Activated CD4-positive, alpha-beta T cell treated with anti-CD3 and anti-CD28 coated beads for 1 hour (primary cell): ENCODE data around the gene TMEM143.
A peak's percentile ranks its signal among the peaks of the same experiment; 100 is the strongest.
"Not testable (repeated sequence)": the region's sequence is repeated elsewhere in the genome, so short reads cannot be mapped to it uniquely, and the experiment has no call there.

Source experiments
- DNase-seq: peaks from one replicate; pipeline ENCODE4 v3.0.0-alpha.2; 2020

TMEM143 gene

GRCh38 chr19:48325265-48325910, 38.4 kb downstream of the TMEM143 start, which contains the start of gene EMP3:
EMP3 (plus strand) TSS chr19:48325552; CDS start chr19:48326845, 1,293 bp downstream.
- peak; percentile 78 for DNase-seq

DNA sequence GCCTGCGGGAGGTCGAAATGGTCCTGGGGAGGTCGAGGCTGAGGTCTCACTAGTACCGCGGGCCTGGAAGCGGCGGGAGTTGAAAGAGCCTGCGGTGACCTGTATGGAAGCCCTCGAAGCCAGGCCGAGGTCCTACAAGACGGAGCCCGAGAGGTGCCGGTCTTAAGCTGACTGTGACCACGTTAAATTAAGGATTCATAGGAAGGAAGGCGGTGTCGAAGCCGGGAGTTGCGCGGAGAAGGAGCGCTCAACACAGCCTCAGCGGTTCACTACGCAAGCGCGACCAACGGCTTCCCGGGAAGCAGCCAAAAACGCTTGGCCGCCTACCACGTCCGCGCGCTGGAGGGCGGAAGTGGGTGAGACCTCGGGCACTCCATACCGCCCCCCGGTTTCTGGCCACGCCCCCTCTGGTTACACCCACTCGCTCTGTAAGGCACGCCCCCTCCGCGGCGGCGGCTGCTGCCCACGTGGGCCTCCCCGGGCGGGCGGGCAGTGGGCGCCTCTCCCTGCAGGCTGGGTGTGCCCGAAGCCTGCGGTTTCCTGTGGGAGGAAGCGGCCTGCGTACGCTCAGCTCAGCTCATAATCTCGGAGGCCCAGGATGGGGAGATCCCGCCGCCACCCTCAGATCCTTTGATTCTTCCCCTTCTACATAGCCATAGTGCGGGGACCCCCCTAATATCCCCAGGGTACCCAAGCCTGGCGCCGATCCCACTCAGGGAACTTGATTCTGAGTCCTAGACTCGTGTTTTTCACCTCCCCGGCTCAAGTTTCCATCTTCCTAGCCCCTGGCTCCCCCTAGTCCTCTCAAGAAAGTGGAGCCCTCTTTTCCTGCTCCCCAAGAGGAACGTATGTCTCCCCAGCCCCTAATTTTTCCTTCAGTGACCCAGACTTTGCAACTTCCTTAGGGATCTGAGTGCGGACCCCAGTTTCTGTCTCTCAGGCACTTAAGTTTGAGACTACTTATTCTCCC, 41.8 kb downstream of the TMEM143 start:
- peak; percentile 99 for DNase-seq

- peak; percentile 93 for DNase-seq
These were observed 42.4 kb downstream of the TMEM143 start for GRCh38 chr19:48321372-48321621.

DNA sequence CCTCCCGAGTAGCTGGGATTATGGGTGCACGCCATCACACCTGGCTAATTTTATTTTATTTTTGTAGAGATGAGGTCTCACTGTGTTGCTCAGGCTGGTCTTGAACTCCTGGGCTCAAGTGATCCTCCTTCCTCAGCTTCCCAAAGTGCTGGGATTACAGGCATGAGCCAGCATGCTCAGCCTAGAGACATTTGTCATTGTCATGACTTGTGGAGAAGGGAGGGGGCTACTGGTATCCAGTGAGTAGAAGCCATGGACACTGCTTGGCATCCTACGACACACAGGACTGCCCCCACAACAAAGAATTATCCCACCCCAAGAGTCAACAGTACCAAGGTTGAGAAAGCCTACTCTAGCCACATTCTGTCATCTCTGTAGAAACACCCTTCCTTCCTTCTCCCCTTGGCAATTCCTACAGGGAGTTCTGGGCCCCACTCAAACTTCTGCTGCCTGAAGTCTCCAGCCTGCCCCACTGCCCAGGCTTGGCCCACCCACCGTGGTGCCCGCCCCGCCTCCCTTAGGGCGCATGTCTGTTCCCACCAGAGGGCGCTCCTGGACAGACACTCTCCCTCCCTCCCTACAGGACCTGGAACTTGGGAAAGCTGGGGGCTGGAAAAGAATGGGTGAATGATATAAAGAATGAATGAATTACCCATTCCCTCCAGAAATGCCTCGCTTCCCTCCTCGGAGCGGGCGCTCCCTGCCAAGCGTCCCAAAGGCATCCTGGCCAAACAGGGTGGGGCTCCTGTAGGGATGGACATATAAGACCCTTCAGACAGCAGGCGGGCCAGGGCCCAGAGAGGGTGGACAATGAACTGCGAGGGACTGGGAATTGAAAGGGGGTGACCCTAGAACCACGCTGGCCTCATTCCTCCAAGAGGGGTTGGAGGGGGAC, 43.8 kb downstream of the TMEM143 start:
- peak; percentile 65 for DNase-seq

DNA sequence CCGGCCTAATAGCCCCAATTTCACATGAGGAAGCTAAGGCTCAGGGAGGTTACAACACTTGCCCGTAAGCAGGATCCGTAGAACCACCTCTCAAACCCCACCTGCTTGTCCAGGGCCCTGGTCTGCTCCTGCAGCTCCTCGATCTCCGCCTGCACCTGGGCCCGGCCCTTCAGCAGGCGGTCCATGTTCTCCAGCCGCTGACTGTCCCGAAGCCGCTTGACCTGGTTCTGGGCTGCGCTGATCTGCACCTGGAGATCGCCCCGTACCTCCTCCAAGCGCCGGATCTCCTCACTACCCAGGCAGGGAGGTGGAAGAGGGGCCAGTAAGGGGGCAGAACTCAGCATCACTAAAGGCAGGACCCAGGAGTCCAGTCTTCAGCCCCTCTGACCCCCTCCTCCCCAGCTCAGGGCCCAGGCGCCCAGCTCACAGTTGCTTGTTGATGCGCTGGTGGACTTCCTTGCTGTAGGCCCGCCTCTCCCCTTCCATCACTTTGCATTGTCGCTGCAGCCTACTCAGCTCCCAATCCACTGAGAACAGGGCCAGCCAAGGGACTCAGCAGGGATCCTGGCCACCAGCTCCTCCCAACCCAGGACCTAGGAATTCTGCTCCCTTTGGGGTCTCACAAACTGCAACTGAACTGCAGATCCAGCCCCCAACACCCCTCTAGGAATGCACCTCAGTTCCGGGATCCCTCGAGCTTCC, 45.3 kb downstream of the TMEM143 start:
- no peak for DNase-seq

DNA sequence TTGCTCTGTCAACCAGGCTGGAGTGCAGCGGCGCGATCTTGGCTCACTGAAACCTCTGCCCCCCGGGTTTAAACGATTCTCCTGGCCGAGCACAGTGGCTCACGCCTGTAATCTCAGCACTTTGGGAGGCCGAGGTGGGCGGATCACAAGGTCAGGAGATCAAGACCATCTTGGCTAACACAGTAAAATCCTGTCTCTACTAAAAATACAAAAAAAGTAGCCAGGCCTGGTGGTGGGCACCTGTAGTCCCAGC, 46.1 kb downstream of the TMEM143 start:
- DNase-seq = not testable (repeated sequence)

DNA sequence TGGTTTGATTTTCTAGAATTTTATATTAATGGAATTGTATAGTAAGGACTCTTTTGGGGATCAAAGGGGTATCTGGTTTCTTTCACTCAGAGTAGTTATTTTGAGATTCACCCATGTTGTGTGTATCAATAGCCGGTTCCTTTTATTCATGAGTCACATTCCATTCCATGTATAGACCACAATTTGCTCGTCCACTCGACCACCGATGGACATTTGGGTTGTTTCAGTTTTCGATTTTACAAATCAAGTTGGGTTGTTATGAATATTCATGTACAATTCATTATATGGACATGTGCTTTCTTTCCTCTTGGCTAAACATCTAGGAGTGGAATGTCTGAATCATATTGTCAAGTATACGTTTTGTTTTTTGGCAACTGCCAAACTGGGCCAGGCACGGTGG, 48.0 kb downstream of the TMEM143 start:
- DNase-seq = no peak

DNA sequence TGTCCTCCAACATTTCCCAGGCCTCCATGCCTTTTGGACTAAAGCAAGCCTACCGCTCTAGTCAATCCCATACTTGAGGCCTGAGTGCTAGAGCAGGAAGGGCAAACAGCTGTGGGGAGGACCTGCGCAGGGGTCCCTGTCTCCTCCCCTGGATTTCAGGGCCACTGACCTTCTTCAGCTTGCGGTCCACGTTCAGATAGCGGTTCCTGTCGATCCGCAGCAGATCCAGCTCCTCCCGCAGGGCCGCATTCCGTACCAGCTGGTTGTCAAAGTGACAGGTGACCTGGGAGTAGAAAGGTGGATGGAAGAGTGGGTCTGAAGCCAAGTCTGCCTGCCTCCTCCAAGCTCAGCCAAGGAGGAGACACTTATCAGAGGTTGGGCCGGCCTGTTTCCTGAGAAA, 52.4 kb downstream of the TMEM143 start:
- DNase-seq = no peak

DNA sequence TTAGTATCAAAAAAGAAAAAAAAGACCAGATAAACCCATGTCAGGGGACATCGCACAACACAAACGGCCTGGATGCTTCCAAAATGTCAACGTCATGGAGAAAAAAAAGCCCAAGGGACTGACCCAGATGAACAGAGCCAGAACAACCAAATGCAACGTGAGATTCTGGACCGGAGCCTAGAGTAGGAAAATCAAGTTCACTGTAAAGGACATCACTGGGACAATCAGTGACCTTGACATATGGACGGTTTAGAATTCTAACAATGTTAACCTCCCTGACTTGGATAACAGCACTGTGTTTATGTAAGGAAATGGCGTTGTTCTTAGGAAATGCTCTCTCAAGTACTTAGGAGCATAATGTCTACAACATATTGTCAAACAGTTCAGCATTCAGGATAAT, 53.5 kb downstream of the TMEM143 start:
- no peak for DNase-seq

DNA sequence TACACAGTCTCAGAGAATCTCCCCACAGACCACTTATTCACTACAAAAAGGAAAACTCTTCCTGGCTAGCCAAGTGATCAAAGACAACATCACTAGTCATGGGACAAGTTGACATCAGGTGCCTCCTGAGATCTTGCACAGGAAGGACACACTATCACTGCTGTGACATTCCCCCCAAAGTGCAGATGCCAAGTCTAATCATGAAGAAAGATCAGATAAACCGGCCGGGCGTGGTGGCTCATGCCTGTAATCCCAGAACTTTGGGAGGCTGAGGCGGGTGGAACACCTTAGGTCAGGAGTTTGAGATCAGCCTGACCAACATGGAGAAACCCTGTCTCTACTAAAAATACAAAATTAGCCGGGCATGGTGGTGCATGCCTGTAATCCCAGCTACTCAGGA, 54.0 kb downstream of the TMEM143 start:
- DNase-seq = not testable (repeated sequence)

- DNase-seq = no peak
These were observed 54.8 kb downstream of the TMEM143 start for GRCh38 chr19:48308631-48309586.

DNA sequence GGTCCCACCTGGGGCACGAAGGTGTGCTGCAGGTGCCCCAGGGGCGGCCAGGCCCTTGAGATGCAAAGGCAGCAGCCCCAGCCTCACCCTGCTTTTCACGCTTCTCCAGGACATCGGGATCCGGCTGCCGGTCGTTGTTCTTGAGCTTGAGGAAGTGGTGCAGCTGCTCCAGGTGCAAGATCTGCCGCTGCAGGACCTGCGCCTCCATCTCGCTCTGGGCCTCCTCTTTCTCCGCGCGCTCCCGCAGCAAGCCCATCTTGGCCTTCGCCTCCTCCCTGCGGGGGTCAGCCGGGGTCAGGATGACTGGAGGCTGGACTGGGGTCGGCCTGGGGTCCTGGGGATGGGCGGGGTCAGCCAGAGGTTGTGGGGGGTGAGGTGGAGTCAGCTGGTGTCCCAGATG, 59.9 kb downstream of the TMEM143 start:
- no peak for DNase-seq

DNA sequence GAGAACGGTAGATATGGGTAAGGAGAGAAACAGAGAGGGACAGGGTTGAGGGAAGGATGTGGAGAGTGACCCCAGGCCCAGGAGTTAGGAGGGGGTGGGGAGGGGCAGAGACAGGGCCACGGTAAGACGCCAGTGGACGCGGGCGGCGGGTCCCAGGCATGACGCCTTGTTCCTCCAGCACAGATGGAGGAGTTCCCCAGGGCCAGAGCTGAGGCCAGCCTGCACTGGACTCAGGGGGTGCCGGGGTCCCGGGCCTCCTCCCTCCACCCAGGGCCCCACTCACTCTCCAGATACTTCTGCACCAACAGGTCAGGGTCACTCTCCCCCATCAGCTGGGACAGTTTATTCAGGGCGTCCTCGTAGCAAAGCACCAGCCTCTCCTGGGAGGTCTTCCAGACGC, 60.4 kb downstream of the TMEM143 start:
- DNase-seq = no peak

- no peak for DNase-seq
These were observed 61.2 kb downstream of the TMEM143 start for GRCh38 chr19:48302600-48302959.

DNA sequence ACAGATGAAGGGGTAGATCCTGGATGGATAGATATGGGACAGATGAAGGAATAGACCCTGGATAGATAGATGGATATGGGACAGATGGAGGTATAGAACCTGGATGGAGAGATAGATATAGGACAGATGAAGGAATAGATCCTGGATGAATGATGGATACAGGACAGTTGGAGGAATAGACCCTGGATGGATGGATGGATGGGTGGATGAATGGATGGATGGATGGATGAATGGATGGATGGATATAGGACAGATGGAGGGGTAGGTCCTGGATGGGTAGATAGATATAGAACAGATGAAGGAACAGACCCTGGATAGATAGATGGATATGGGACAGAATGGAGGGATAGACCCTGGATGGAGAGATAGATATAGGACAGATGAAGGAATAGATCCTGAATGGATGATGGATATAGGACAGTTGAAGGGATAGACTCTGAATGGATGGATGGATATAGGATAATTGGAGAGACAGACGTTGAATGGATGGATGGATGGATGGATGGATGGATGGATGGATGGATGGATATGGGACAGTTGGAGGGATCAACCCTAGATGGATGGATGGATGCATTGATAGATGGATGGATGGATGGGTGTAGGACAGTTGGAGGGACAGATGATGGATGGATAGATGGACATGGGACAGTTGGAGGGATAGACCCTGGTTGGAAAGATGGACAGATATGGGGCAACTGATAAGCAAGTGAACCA, 61.7 kb downstream of the TMEM143 start:
- DNase-seq = no peak

DNA sequence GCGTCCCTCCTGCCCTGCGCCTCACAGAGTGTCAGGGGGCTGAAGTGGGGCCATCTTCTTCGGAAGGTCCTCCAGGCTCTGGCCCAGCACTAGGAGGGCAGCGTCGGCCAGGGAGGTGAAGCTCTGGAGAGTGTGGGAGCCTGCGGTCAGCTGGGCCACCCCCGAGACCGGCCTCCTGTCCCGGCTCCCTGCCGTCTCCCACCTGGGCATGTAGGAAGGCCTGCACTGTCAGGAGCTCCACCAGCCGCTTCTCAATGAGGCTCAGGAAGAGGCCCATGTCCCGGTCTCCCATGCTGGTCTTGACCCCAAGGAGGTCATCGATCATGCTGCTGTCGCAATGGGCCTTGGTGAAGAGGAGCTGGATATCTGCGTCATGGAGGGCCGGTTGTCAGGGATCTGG, 65.8 kb downstream of the TMEM143 start:
- no peak for DNase-seq

GRCh38 chr19:48296963-48297734, 66.6 kb downstream of the TMEM143 start:
- no peak for DNase-seq

DNA sequence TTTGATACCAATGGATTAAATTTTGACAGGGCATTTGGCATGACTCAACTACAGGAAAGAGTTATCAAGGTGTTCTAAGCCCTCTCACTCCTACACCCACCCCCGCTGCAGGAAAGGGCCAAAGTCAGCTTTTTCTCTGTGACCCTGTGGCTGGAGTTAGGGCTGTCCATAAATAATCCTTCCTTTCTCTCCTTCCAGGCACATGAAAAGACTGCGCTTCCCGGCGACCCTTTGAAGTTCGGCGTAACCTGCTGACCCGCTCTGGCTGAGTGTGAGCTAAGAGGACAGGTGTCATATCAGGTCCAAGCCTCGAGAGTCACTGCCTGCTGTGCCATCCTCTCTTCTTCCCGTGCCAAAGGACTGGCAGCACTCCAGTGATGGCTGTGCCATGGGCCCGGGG, 68.3 kb downstream of the TMEM143 start:
- no peak for DNase-seq

- DNase-seq = no peak
These were observed 70.9 kb downstream of the TMEM143 start for GRCh38 chr19:48292798-48293197.

- not testable (repeated sequence) for DNase-seq
These were observed 72.3 kb downstream of the TMEM143 start for GRCh38 chr19:48291489-48291815.
